Astrocyte of the cerebellum (primary cell): ENCODE measurements around the gene ASTL.

ENCODE experiments used
- DNase-seq: peaks from one replicate; pipeline ENCODE4 v3.0.0-alpha.2; 2011; ENCODE audit warnings: low read depth
- H3K4me3 ChIP-seq: 2 replicates; pipeline ENCODE4 v1.5.1; 2011; ENCODE audit warnings: mild to moderate bottlenecking, low read depth, low read length, moderate library complexity
- in situ Hi-C: cut with HindIII; loops from 2 replicates; pipeline ENCODE4 v1.10.0; 2017; ENCODE audit warnings: low sequenced_read_pairs
- TF ChIP-seq, protein P1 (sequence below): IDR thresholded peaks from 2 replicates; pipeline ENCODE4 v1.5.1; 2012; ENCODE audit warnings: low read length, low read depth, moderate library complexity, mild to moderate bottlenecking; ENCODE audit errors: missing control alignments

ASTL gene

DNA sequence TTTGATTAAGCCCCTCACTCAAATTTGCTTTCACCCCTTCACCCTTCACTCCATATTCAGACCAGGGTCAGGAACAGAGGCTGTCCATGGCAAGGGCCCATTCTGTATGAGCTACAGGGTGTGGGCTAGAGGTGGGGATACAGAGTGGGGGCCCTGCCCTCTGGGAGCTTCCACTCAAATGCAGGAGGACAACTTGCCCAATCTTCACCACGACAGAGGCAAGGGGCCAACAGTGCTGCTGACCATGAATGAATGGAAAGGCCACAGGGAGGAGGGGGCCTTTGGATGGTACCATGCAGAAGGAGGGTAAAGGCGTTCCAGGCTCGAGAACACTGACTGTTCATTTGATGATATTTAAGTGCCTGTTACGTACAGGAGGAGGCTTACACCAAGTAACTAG, 44.8 kb downstream of the ASTL start:
- no peak overlapping the region for H3K4me3 ChIP-seq
- DNase-seq, result no peak
- in situ Hi-C loops, result no loop called here
- TF ChIP-seq, protein P1, sequence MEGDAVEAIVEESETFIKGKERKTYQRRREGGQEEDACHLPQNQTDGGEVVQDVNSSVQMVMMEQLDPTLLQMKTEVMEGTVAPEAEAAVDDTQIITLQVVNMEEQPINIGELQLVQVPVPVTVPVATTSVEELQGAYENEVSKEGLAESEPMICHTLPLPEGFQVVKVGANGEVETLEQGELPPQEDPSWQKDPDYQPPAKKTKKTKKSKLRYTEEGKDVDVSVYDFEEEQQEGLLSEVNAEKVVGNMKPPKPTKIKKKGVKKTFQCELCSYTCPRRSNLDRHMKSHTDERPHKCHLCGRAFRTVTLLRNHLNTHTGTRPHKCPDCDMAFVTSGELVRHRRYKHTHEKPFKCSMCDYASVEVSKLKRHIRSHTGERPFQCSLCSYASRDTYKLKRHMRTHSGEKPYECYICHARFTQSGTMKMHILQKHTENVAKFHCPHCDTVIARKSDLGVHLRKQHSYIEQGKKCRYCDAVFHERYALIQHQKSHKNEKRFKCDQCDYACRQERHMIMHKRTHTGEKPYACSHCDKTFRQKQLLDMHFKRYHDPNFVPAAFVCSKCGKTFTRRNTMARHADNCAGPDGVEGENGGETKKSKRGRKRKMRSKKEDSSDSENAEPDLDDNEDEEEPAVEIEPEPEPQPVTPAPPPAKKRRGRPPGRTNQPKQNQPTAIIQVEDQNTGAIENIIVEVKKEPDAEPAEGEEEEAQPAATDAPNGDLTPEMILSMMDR, result no peak

DNA sequence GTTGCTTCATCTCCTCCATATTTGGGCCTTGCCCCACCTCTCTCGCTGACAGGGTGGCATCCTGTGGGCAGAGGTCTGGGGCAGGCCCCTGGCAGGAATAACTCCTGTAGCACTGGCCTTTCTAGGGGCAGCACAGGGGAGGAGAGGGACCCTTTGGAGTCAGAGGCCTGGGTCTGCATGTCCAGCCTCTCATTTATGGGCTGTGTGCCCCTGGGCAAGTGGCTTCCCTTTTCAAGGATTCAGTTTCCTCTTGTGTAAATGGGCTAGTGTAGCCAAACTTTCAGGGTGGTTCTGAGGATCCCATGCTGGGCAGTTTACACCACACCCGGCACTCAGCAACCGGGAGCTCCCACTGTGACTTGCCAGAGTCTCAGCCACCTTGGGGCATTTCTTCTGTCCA, 45.4 kb downstream of the ASTL start:
- H3K4me3 ChIP-seq, result no peak overlapping the region
- in situ Hi-C loops, result no loop called here
- DNase-seq, result no peak
- TF ChIP-seq, protein P1, result no peak

DNA sequence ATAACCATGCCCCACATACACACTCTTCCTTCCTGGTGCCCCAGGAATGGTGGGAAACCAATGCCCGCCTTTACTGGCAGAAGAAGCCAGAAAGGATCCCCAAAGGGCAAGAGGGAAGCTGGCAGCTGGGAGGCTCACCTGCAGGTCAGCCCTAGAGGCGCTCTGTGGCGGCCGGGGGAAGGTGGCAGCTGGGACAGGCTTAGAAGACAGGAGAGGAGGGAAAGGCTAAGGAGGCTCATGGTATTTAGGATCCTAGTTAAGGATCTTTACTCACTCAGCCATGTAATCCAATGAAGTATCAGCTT, 45.8 kb downstream of the ASTL start:
- no peak overlapping the region for H3K4me3 ChIP-seq
- TF ChIP-seq, protein P1, result no peak
- in situ Hi-C loops, result no loop called here
- no peak for DNase-seq

DNA sequence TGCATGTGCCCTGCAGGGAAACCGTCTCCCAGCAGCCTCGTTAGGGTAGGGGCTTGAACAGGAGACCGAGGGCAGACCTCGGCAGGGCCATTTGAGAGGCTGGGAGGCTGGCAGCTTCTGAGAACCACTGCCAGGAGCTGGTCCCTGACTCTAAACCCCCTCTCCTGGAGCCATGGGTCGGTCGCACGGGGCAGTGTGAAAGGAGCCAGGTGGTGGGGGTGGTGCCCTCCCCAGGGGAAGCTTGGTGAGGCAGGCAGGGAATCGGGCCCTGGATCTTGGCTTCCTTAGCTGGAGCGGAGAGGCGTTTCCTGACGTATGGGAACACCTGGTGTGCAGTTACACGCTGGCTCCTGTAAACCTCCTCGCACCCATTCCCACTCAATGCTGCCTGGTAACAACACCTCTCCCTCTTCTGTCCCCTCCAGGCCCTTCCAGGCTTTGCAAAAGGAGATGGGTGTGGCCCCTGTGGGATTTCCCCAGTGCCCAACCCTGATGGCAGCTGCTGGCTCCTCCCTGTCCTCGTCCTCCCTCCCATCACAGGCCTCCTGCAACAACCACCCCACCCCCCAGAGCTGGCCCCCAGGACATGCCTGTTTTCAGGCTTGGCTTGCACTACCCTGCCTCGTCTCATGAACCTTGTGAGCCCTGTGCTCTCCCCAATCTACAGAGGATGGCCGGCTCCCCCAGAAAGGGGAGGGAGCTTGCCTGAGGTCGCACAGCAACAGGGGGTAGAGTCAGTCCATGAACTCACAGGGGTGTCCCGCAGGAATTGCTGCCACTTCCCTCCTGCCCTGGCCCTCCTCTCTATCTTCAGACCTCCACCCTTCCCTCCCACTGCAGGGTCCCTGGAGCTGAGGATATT, 46.4 kb downstream of the ASTL start:
- TF ChIP-seq, protein P1, result no peak
- no peak for DNase-seq
- in situ Hi-C loops, result no loop called here
- no peak overlapping the region for H3K4me3 ChIP-seq

- in situ Hi-C loops, result no loop called here
- TF ChIP-seq, protein P1, result no peak
- H3K4me3 ChIP-seq, result no peak overlapping the region
- no peak for DNase-seq
Measured at GRCh38 chr2:96091141-96091710, 47.1 kb downstream of the ASTL start.

- TF ChIP-seq, protein P1, result no peak
- no peak overlapping the region for H3K4me3 ChIP-seq
- in situ Hi-C loops, result no loop called here
- DNase-seq, result no peak
Measured at GRCh38 chr2:96090196-96090926, 47.9 kb downstream of the ASTL start.
